Fibroblast of lung (primary cell): ENCODE data around the gene REEP1.

Experiments used
- CTCF ChIP-seq, 2 donors: IDR thresholded peaks in 1 of 2; conservative IDR thresholded peaks in 1 of 2; 1 replicate in 1 of 2; 2 replicates in 1 of 2; pipeline ENCODE4 v1.5.1; 2011 to 2012; ENCODE audit warnings: low read length in 2 of 2, control low read depth in 1 of 2, inconsistent platforms in 1 of 2, low read depth in 1 of 2, mild to moderate bottlenecking in 1 of 2
- EZH2 ChIP-seq: IDR thresholded peaks from 2 replicates; pipeline ENCODE4 v1.5.1; 2012; ENCODE audit warnings: low read length, control low read depth, mild to moderate bottlenecking; ENCODE audit errors: missing control alignments

- TF ChIP-seq CTCF (conservative IDR thresholded peaks at IDR 0.05 in 1 of 2, IDR thresholded peaks at IDR 0.05 in 1 of 2; ENCODE audit: low read depth in 1 of 2, low read length in 2 of 2), result no peak
- no peak for TF ChIP-seq EZH2
These were observed 100.3 kb downstream of the REEP1 start for GRCh38 chr2:86237172-86237571.
